ENCODE results near the gene COL20A1.

COL20A1 gene

GRCh38 chr20:63292904-63293303, at the start of gene COL20A1:
Gene COL20A1 (plus strand): TSS chr20:63293186. CDS start chr20:63295108, 1,922 bp downstream.
- no peak for DNase-seq

GRCh38 chr20:63243604-63244247, 49.3 kb upstream of the COL20A1 start:
- no peak for DNase-seq

GRCh38 chr20:63244468-63244867, 48.5 kb upstream of the COL20A1 start:
- no peak for DNase-seq

GRCh38 chr20:63246490-63247288, 46.3 kb upstream of the COL20A1 start:
- no peak for DNase-seq

- no peak for DNase-seq
These were observed 45.2 kb upstream of the COL20A1 start for GRCh38 chr20:63247671-63248228.

- no peak for DNase-seq
These were observed 44.0 kb upstream of the COL20A1 start for GRCh38 chr20:63248835-63249591.

GRCh38 chr20:63249891-63250290, 43.1 kb upstream of the COL20A1 start:
- DNase-seq = no peak

- DNase-seq = peak in 1 of 2 experiments; percentile 30
These were observed 41.6 kb upstream of the COL20A1 start for GRCh38 chr20:63251350-63251749.

GRCh38 chr20:63252284-63252711, 40.7 kb upstream of the COL20A1 start:
- no peak for DNase-seq

- DNase-seq = no peak
These were observed 39.9 kb upstream of the COL20A1 start for GRCh38 chr20:63253065-63253437.

GRCh38 chr20:63253438-63254231, 39.4 kb upstream of the COL20A1 start:
- no peak for DNase-seq

GRCh38 chr20:63254232-63254605, 38.8 kb upstream of the COL20A1 start, which contains the start of gene NKAIN4:
Gene NKAIN4 (minus strand): TSS chr20:63254463. CDS start chr20:63254450, 13 bp downstream.
- no peak for DNase-seq

GRCh38 chr20:63254606-63255384, 38.2 kb upstream of the COL20A1 start:
- no peak for DNase-seq

GRCh38 chr20:63255931-63256704, 36.9 kb upstream of the COL20A1 start:
- DNase-seq = no peak

- no peak for DNase-seq
These were observed 36.0 kb upstream of the COL20A1 start for GRCh38 chr20:63256954-63257353.

- DNase-seq = no peak
These were observed 35.4 kb upstream of the COL20A1 start for GRCh38 chr20:63257629-63258028.

- no peak for DNase-seq
These were observed 34.2 kb upstream of the COL20A1 start for GRCh38 chr20:63258781-63259180.

GRCh38 chr20:63259734-63260460, 33.1 kb upstream of the COL20A1 start:
- DNase-seq = no peak

GRCh38 chr20:63260521-63260920, 32.5 kb upstream of the COL20A1 start:
- no peak for DNase-seq

Measured in activated CD4-positive, alpha-beta T cell treated with anti-CD3 and anti-CD28 coated beads, Interleukin-2, amount 50 U/mL, for 48 hours (primary cell).